IMR-90 (cell line): ENCODE measurements around the gene SDK1. TPM values are rescaled to one million over a fixed set of nuclear protein-coding genes. Genes with fewer than 3 reads are reported as not detected.

Source experiments
- ATAC-seq: fragments of 200-7000 bp; cut with Tn5 transposase; 2 replicates; pipeline ENCODE4 v1.9.1; 2020; ENCODE audit warnings: low read depth, mild to moderate bottlenecking, moderate library complexity
- BruUV-seq: library from RNA; stranded (reverse); fragments of 400-500 nt; replicated peaks from 2 replicates; lab custom pipeline; 2021; lab: Mats Ljungman, UMichigan
- CTCF ChIA-PET: fragments of 300-600 bp; formaldehyde crosslinking; extraction: SDS; loops from one replicate; lab custom pipeline; 2021; ENCODE audit warnings: antibody characterized with exemption; lab: Yijun Ruan, JAX
- POLR2A ChIA-PET: fragments of 300-600 bp; sonication (Branson Sonifier 250); formaldehyde crosslinking; loops from one replicate; lab custom pipeline; 2022; ENCODE audit warnings: antibody characterized with exemption; ENCODE audit not compliant: unreplicated experiment; lab: Charles Lee
- DNase-seq: peaks from one replicate; pipeline ENCODE4 v3.0.0; 2013
- H2AFZ ChIP-seq: replicated peaks from 2 replicates; pipeline ENCODE3; 2013; ENCODE audit warnings: low read length, mild to moderate bottlenecking; ENCODE audit not compliant: poor library complexity
- H2AK5ac ChIP-seq: 2 replicates; pipeline ENCODE4 v1.6.1; 2013; ENCODE audit warnings: low read depth, low read length, inconsistent platforms
- H2AK9ac ChIP-seq: replicated peaks from 2 replicates; pipeline ENCODE3; 2013; ENCODE audit warnings: mild to moderate bottlenecking, low read depth, low read length, moderate library complexity; ENCODE audit not compliant: poor library complexity
- H2BK120ac ChIP-seq: 2 replicates; pipeline ENCODE4 v1.6.1; 2013; ENCODE audit warnings: low read depth, low read length, inconsistent platforms
- H2BK15ac ChIP-seq: 3 replicates; pipeline ENCODE4 v1.6.1; 2013; ENCODE audit warnings: low read depth, low read length, inconsistent platforms
- H2BK20ac ChIP-seq: 2 replicates; pipeline ENCODE4 v1.6.1; 2013; ENCODE audit warnings: low read depth, mild to moderate bottlenecking, inconsistent platforms, low read length, moderate library complexity
- H2BK5ac ChIP-seq: 2 replicates; pipeline ENCODE4 v1.6.1; 2013; ENCODE audit warnings: mild to moderate bottlenecking, low read depth, low read length, inconsistent platforms; ENCODE audit not compliant: poor library complexity, severe bottlenecking
- H3K14ac ChIP-seq: replicated peaks from 2 replicates; pipeline ENCODE4 v1.6.1; 2013; ENCODE audit warnings: low read depth, low read length, inconsistent platforms
- H3K18ac ChIP-seq: 2 replicates; pipeline ENCODE4 v1.6.1; 2013; ENCODE audit warnings: low read depth, low read length, control low read depth
- H3K23ac ChIP-seq: 2 replicates; pipeline ENCODE4 v1.6.1; 2013; ENCODE audit warnings: low read depth, low read length, inconsistent platforms
- H3K27ac ChIP-seq: 2 replicates; pipeline ENCODE4 v1.5.1; 2013; ENCODE audit warnings: mild to moderate bottlenecking, control low read depth, low read length; ENCODE audit not compliant: insufficient read depth
- H3K27me3 ChIP-seq: 2 replicates; pipeline ENCODE4 v1.6.1; 2013; ENCODE audit warnings: low read length; ENCODE audit not compliant: control insufficient read depth, insufficient read depth
- H3K36me3 ChIP-seq: 2 replicates; pipeline ENCODE4 v1.6.1; 2013; ENCODE audit warnings: low read length, mixed read lengths; ENCODE audit not compliant: control insufficient read depth, insufficient read depth
- H3K4ac ChIP-seq: 2 replicates; pipeline ENCODE4 v1.6.1; 2013; ENCODE audit warnings: low read depth, low read length, inconsistent platforms
- H3K4me1 ChIP-seq: 2 replicates; pipeline ENCODE4 v1.6.1; 2013; ENCODE audit warnings: low read length, mixed read lengths; ENCODE audit not compliant: control insufficient read depth, insufficient read depth
- H3K4me2 ChIP-seq: 2 replicates; pipeline ENCODE4 v1.6.1; 2013; ENCODE audit warnings: low read depth, mild to moderate bottlenecking, control low read depth, low read length, moderate library complexity
- H3K4me3 ChIP-seq: 2 replicates; pipeline ENCODE4 v1.5.1; 2013; ENCODE audit warnings: low read depth, mild to moderate bottlenecking, control low read depth, low read length, moderate library complexity; ENCODE audit not compliant: insufficient read depth
- H3K56ac ChIP-seq: 2 replicates; pipeline ENCODE4 v1.6.1; 2013; ENCODE audit warnings: low read length, inconsistent platforms; ENCODE audit not compliant: insufficient read depth; ENCODE audit errors: extremely low read depth
- H3K79me1 ChIP-seq, 2 experiments: 2 replicates each; pipeline ENCODE4 v1.6.1; 2013; ENCODE audit warnings: low read length in 2 of 2, inconsistent platforms in 1 of 2, low read depth in 1 of 2
- H3K9ac ChIP-seq: 2 replicates; pipeline ENCODE4 v1.6.1; 2013; ENCODE audit warnings: low read depth, low read length, control low read depth
- H3K9me1 ChIP-seq: 2 replicates; pipeline ENCODE4 v1.6.1; 2013; ENCODE audit warnings: low read length, inconsistent platforms; ENCODE audit not compliant: insufficient read depth
- H3K9me3 ChIP-seq: 2 replicates; pipeline ENCODE4 v1.6.1; 2013; ENCODE audit warnings: low read length; ENCODE audit not compliant: control insufficient read depth, insufficient read depth
- H4K20me1 ChIP-seq: 2 replicates; pipeline ENCODE4 v1.6.1; 2013; ENCODE audit warnings: low read length, inconsistent platforms; ENCODE audit not compliant: insufficient read depth
- H4K5ac ChIP-seq: 2 replicates; pipeline ENCODE4 v1.6.1; 2013; ENCODE audit warnings: mild to moderate bottlenecking, low read depth, low read length, control low read depth
- H4K8ac ChIP-seq, 2 experiments: 2 replicates each; pipeline ENCODE4 v1.6.1; 2013; ENCODE audit warnings: low read depth in 2 of 2, low read length in 2 of 2, control low read depth in 1 of 2, inconsistent platforms in 1 of 2
- H4K91ac ChIP-seq: 2 replicates; pipeline ENCODE4 v1.6.1; 2013; ENCODE audit warnings: low read depth, low read length, inconsistent platforms; ENCODE audit not compliant: insufficient read depth
- CEBPB ChIP-seq: IDR thresholded peaks from 2 replicates; pipeline ENCODE4 v1.6.1; 2012; ENCODE audit warnings: low read depth, low read length, improper control_type of control experiment
- FOS ChIP-seq: fragments of 150-350 bp; IDR thresholded peaks from 2 replicates; pipeline ENCODE4 v1.6.1; 2016; ENCODE audit warnings: low read depth, low read length
- MAZ ChIP-seq: IDR thresholded peaks from 2 replicates; pipeline ENCODE4 v1.6.1; 2012; ENCODE audit warnings: low read depth, mild to moderate bottlenecking, low read length, improper control_type of control experiment, moderate library complexity, borderline replicate concordance
- MXI1 ChIP-seq: IDR thresholded peaks from 2 replicates; pipeline ENCODE4 v1.6.1; 2012; ENCODE audit warnings: low read depth, mild to moderate bottlenecking, low read length, moderate library complexity, borderline replicate concordance
- RAD21 ChIP-seq: IDR thresholded peaks from 2 replicates; pipeline ENCODE4 v1.6.1; 2012; ENCODE audit warnings: low read length, improper control_type of control experiment
- RCOR1 ChIP-seq: IDR thresholded peaks from 2 replicates; pipeline ENCODE4 v1.6.1; 2012; ENCODE audit warnings: mild to moderate bottlenecking, low read length, improper control_type of control experiment; ENCODE audit not compliant: insufficient replicate concordance
- RFX5 ChIP-seq: IDR thresholded peaks from 2 replicates; pipeline ENCODE4 v1.8.0; 2012; ENCODE audit warnings: low read depth, mild to moderate bottlenecking, low read length, moderate library complexity
- SMC3 ChIP-seq: fragments of 150-350 bp; IDR thresholded peaks from 2 replicates; pipeline ENCODE4 v1.6.1; 2016; ENCODE audit warnings: low read depth, mild to moderate bottlenecking, antibody characterized with exemption, low read length, moderate library complexity
- WGBS, 2 experiments: methylation state at CpG; one replicate each; pipeline versions ENCODE4 v1.1.5 to v1.1.7; 2013; ENCODE audit warnings: missing lambda C conversion rate in 2 of 2; ENCODE audit not compliant: insufficient read length in 1 of 2; ENCODE audit errors: extremely low coverage in 2 of 2; 5-methylcytosine and 5-hydroxymethylcytosine counted together
- dilution Hi-C: fragments of 300-500 bp; cut with HindIII; formaldehyde crosslinking; loops from one replicate; pipeline ENCODE4 v1.14.3; 2018; ENCODE audit warnings: low sequenced_read_pairs; ENCODE audit not compliant: unreplicated experiment
- in situ Hi-C: fragments of 300-500 bp; cut with MboI; formaldehyde crosslinking; loops from 3 replicates; pipeline ENCODE4 v1.14.3; 2019; ENCODE audit warnings: low sequenced_read_pairs, inconsistent platforms, mixed read lengths
- intact Hi-C: fragments of 100-400 bp; cut with micrococcal nuclease; formaldehyde crosslinking; loops from 2 replicates; pipeline ENCODE4 v1.10.0; 2022
- polyA plus RNA-seq, 3 experiments: library from polyadenylated mRNA; depleted of rRNA; stranded (reverse); fragments of >200 nt; gene quantifications; 2 replicates each; pipeline ENCODE4 v1.2.3, GENCODE V29; 2012; ENCODE audit warnings: low replicate concordance in 1 of 3
- total RNA-seq: library from RNA; depleted of rRNA; stranded (reverse); fragments of >200 nt; gene quantifications from 2 replicates; pipeline ENCODE4 v1.2.3, GENCODE V29; 2012
- TF ChIP-seq, protein P1 (sequence below): fragments of 150-350 bp; IDR thresholded peaks from 2 replicates; pipeline ENCODE4 v1.6.1; 2016; ENCODE audit warnings: low read depth, mild to moderate bottlenecking, low read length, moderate library complexity, borderline replicate concordance

Gene SDK1
- total and polyA plus RNA-seq, 2 of the 4 experiments (the other 2 are of a cell fraction) = 1.5 to 1.6 TPM

DNA sequence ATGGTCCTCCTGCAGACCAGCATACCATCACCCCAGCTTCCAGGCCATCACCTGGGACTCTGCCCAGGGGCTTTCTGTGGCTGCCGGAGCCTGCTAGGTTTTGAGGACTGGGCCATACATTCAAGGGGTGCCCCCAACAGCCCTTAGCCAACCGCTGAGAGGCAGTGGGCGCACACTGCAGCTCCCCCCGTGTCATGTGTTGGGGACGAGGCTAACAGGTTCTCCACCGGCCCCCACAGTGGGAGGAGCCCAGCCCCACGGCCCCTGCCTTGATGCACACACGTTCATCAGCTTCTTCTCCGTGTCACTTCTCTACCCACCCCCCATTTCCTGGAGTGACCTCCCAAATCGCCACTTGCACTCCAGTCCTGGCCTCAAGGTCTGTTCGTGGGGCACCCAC lies 837.8 kb downstream of the SDK1 start:
- intact Hi-C loops = no loop called here
- H3K4me3 ChIP-seq = no peak overlapping the region
- H3K9me1 ChIP-seq = no peaks in the 10 kb centered on the region
- H3K27me3 ChIP-seq = no peaks in the 10 kb centered on the region
- no peak overlapping the region for H2BK20ac ChIP-seq
- DNase-seq (no peak), ATAC-seq (no peak)
- ChIA-PET POLR2A (no interaction called here), CTCF (interaction anchor here (0.6 kb wide), 1 partner anchor 493 kb away, joined by 3 read pairs; no protein-coding TSS in a partner anchor)
- WGBS, 2 experiments = 90% methylated on average over 1 of the region's 11 CpGs; no CpG with 5 or more reads in 1 of the 2 experiments
- no peak overlapping the region for H4K8ac ChIP-seq
- no peaks in the 10 kb centered on the region; the same call in 1 of the 2 replicates for H3K9me3 ChIP-seq
- H4K91ac ChIP-seq = no peak overlapping the region
- H3K14ac ChIP-seq = no peak overlapping the region
- no peak overlapping the region for H2AK9ac ChIP-seq
- H3K4me2 ChIP-seq = no peak overlapping the region
- dilution Hi-C loops = no loop called here
- no peak overlapping the region for H4K5ac ChIP-seq
- no peak overlapping the region for H2BK120ac ChIP-seq
- no peak overlapping the region for H3K9ac ChIP-seq
- in situ Hi-C loops = no loop called here
- BruUV-seq = no TSS peak
- no peak overlapping the region for H2BK15ac ChIP-seq
- no peak overlapping the region for H3K56ac ChIP-seq
- no peak overlapping the region for H2AK5ac ChIP-seq
- TF ChIP-seq CEBPB (no peak), RCOR1 (no peak), FOS (no peak), RAD21 (no peak), SMC3 (no peak), MAZ (no peak), MXI1 (no peak), RFX5 (no peak)
- TF ChIP-seq, protein P1, sequence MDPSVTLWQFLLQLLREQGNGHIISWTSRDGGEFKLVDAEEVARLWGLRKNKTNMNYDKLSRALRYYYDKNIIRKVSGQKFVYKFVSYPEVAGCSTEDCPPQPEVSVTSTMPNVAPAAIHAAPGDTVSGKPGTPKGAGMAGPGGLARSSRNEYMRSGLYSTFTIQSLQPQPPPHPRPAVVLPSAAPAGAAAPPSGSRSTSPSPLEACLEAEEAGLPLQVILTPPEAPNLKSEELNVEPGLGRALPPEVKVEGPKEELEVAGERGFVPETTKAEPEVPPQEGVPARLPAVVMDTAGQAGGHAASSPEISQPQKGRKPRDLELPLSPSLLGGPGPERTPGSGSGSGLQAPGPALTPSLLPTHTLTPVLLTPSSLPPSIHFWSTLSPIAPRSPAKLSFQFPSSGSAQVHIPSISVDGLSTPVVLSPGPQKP = no peak
- no peaks in the 10 kb centered on the region for H3K4me1 ChIP-seq
- H3K79me1 ChIP-seq = no peaks in the 10 kb centered on the region
- no peak overlapping the region for H3K4ac ChIP-seq
- H4K20me1 ChIP-seq = no peaks in the 10 kb centered on the region
- H2AFZ ChIP-seq = no peak overlapping the region
- H3K18ac ChIP-seq = no peak overlapping the region
- H3K27ac ChIP-seq = no peak overlapping the region
- no peak overlapping the region for H2BK5ac ChIP-seq
- H3K36me3 ChIP-seq = no peaks in the 10 kb centered on the region
- H3K23ac ChIP-seq = no peak overlapping the region
